Measurements from ENCODE around the gene ARHGAP6.
"Not testable (repeated sequence)": the region's sequence is repeated elsewhere in the genome, so short reads cannot be mapped to it uniquely, and the experiment has no call there.

Gene ARHGAP6

DNA sequence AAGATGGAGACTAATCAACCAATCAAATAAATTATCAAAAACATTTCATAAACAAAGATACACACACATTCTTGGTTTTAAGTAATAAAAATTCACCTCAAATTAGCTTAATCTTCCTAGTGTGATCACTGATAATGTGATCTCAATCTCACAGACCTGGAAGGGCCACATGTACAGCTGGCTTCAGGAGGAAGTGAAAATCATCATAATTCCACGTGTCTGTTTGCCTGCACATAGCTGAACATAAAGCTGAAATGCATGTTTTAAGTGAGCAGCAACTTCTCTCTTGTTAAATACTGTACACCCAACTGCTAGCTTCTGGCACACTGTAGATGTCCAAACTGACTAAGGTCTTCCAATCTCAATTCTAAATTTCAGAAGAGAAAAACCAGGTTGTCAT, 53.8 kb downstream of the ARHGAP6 start:
- no peak for TF ChIP-seq POLR2A (IDR thresholded peaks at IDR 0.05; ENCODE audit: low read depth, low read length)
- DNase-seq (ENCODE audit: insufficient read length, low spot score) (no peak), FAIRE-seq (no peak)

DNA sequence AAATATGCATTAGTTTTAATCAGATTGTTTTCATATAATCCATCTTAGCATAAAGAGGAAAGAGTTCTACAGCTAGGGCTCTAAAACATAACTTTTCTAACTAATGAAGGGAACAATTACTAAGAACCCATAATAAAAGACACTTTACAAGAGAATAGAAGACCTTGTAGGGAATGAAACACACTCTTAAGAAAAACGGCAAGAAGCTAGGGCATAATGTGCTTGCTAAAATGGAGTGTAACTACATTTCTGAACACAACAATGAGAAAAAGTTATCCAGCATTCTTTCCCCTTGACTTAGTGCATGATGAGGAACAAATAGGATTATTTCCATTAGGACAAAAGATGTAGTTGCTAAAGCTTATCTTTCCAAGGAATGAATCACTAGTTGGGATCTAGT, 54.6 kb downstream of the ARHGAP6 start:
- TF ChIP-seq POLR2A (IDR thresholded peaks at IDR 0.05; ENCODE audit: low read depth, low read length), result no peak
- FAIRE-seq (no peak), DNase-seq (ENCODE audit: insufficient read length, low spot score) (no peak)

DNA sequence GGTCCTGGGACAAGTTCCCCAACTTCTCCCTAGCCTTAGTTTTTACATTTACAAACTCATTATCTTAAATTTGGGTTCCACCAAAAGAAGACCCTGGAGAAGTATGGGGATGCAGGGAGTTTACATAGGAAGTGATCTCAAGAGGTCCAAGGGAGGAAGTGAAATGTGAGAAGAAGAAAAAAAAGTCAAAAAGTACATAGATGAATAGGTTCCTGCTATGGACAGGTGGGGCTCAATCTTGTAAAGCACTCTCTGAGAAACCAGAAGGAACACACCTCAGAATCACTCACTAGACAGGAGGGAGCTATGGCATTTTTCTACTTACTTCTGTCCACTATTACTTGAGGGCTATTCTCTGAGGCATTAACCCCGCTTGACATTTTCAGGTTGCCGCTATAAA, 56.6 kb downstream of the ARHGAP6 start:
- no peak for DNase-seq (ENCODE audit: insufficient read length, low spot score)
- TF ChIP-seq POLR2A (IDR thresholded peaks at IDR 0.05; ENCODE audit: low read depth, low read length), result no peak
- FAIRE-seq, result no peak

DNA sequence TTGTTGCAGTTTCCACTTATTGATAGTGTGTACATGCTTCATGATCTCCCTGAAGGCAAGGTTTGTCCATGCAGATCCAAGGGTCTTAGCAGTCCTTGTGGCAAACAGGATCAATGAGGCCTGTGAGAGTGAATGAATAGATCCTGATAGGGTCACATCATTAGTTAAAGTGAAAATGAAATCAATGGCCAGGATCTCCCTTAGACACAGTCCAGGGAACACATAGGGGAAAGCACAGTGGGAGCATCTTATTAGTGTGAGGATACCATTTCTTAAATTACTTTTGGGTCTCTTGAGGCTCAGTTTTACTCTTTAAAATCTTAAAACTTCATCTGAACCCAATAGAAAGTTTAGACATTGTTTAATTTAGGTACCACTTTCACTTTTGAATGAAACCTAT, 59.3 kb downstream of the ARHGAP6 start:
- FAIRE-seq (no peak), DNase-seq (ENCODE audit: insufficient read length, low spot score) (no peak)
- no peak for TF ChIP-seq POLR2A (IDR thresholded peaks at IDR 0.05; ENCODE audit: low read depth, low read length)

DNA sequence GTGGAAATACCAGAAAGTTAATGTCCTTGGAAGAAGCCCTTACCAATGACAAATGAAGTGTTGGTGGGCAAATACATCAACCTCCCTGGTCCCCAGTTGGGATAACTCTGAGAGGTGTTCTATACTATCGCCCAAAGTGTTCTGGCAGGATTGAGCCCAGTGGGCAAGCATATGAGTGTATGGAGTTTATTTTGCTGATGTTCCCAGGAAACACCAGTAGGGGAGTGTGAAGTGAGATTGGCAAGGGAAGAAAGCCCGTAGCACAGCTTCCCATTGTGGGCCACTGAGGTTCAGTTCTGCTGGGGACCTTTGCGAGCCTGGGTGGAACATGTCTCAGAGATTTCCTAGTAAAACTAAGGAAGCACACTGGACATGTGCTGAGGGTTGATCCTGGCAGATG, 65.1 kb downstream of the ARHGAP6 start:
- DNase-seq (ENCODE audit: insufficient read length, low spot score) (no peak), FAIRE-seq (no peak)
- TF ChIP-seq POLR2A (IDR thresholded peaks at IDR 0.05; ENCODE audit: low read depth, low read length), result no peak

DNA sequence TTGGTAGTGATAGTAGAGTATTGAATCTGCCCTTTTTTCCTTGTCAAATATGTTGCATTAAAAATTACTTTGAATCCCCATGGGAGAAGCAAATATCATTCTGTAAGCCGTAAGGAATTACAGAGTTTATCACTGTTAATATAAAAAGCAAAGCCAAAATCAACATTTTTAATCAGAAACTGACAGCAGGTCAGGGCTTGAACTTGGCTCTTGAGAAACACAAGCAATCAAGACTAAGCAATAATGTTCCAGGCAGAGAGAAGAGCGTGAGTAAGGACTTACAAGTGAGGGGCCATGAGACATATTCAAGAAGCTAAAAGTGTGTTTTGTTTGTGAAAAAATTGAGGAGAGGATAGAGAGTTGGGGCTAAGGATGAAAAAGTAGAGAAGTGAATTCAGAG, 68.2 kb downstream of the ARHGAP6 start:
- no peak for TF ChIP-seq POLR2A (IDR thresholded peaks at IDR 0.05; ENCODE audit: low read depth, low read length)
- DNase-seq (ENCODE audit: insufficient read length, low spot score) (no peak), FAIRE-seq (no peak)

DNA sequence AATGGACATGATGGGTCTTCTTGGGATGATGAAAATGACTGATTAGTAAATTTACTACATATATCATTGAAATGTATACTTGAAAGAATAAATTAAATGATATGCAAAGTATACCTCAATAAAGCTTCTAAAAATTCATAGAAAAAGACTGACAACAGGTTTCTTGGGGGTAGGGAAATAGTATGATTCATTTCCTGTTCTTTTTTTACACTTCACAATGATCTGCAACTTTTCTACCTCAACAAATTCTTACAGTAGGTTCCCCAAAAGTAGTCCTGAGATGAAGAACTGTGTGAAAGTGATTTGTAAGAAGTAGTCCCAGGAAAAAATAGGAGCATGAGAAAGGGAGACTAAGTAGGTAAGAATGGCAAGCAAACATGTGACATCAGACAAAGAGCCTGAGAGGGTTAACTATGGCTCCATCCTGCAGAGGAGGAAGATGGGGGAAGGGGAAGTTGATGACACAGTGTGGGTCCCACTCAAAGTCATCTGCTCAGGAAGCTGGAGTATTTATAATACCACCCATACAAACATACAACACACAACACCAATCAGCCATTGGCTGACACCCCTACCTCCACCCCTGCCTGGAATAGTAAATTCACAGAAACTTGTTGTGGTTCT, 73.9 kb downstream of the ARHGAP6 start:
- FAIRE-seq (no peak), DNase-seq (ENCODE audit: insufficient read length, low spot score) (no peak)
- TF ChIP-seq POLR2A (IDR thresholded peaks at IDR 0.05; ENCODE audit: low read depth, low read length), result no peak

DNA sequence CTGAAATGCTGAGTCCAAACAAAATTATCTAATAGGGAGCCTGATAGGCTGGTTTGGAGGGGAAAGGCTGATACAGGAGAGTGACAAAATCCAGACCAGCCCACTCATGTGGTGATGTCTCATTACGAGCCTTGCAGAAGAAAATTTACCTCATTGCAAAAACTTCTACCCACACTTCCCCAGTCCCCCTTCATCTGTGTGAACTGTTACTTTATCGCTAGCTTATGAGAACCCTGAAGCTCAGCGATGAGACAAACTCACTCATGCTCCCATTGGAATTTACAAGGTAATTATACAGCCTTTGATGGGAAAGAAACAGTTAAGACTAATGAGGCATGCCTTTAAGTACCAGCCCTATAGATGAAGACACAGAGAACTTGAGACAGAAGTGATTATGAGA, 76.1 kb downstream of the ARHGAP6 start:
- DNase-seq (ENCODE audit: insufficient read length, low spot score) (no peak), FAIRE-seq (no peak)
- TF ChIP-seq POLR2A (IDR thresholded peaks at IDR 0.05; ENCODE audit: low read depth, low read length), result no peak

DNA sequence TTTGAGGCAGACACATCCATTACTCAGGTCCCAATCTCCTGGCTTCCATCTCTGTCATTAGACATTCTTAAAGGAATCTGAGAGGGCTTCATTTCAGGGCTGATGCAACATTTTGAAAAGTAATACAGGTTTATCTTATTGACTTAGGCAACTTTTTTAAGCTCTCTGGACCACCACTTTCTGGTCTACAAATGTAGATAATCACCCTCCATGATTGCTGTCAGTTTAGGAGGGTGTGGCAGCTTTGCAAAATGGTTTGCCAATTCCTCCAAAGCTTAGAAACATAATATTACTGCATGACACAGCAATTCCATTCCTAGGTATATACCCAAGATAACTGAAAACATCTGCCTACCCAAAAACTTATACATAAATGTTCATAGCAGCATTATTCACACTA, 77.6 kb downstream of the ARHGAP6 start:
- no peak for FAIRE-seq
- TF ChIP-seq POLR2A (IDR thresholded peaks at IDR 0.05; ENCODE audit: low read depth, low read length), result no peak

DNA sequence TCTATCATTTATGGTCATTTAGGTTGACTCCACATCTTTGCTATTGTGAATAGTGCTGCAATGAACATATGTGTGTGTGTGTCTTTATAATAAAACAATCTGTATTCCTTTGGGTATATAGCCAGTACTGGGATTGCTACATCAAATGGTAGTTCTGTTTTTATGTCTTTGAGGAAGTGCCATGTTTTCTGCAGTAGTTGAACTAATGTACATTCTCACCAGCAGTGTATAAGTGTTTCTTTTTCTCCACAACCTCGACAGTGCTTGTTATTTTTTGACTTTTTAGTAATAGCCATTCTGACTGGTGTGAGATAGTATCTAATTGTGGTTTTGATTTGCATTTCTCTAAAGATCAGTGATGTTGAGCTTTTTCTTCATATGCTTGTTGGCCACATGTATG, 80.5 kb downstream of the ARHGAP6 start:
- no peak for TF ChIP-seq POLR2A (IDR thresholded peaks at IDR 0.05; ENCODE audit: low read depth, low read length)
- DNase-seq (ENCODE audit: insufficient read length, low spot score) (no peak), FAIRE-seq (no peak)

More for the DNA sequence above, 77.6 kb downstream of the ARHGAP6 start:
- no peak for DNase-seq (ENCODE audit: insufficient read length, low spot score)

DNA sequence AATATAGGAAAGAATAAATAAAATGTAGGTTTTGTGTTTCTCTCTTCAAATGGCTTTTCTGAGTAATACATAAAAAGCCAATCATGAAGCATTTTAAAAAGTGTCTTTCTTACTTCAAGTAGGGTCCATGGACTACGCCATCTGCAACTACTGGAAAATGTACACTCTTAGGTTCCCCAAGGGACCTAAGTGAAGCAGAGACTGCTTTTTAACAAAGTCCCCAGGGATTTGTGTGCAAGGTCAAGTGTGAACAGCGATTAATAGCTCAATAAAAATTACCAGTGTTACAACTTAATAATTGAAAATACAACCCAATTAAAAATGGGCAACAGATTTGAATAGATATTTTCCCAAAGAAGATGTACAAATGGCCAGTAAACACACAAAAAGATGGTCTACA, 84.9 kb downstream of the ARHGAP6 start:
- DNase-seq (ENCODE audit: insufficient read length, low spot score) (no peak), FAIRE-seq (no peak)
- no peak for TF ChIP-seq POLR2A (IDR thresholded peaks at IDR 0.05; ENCODE audit: low read depth, low read length)

DNA sequence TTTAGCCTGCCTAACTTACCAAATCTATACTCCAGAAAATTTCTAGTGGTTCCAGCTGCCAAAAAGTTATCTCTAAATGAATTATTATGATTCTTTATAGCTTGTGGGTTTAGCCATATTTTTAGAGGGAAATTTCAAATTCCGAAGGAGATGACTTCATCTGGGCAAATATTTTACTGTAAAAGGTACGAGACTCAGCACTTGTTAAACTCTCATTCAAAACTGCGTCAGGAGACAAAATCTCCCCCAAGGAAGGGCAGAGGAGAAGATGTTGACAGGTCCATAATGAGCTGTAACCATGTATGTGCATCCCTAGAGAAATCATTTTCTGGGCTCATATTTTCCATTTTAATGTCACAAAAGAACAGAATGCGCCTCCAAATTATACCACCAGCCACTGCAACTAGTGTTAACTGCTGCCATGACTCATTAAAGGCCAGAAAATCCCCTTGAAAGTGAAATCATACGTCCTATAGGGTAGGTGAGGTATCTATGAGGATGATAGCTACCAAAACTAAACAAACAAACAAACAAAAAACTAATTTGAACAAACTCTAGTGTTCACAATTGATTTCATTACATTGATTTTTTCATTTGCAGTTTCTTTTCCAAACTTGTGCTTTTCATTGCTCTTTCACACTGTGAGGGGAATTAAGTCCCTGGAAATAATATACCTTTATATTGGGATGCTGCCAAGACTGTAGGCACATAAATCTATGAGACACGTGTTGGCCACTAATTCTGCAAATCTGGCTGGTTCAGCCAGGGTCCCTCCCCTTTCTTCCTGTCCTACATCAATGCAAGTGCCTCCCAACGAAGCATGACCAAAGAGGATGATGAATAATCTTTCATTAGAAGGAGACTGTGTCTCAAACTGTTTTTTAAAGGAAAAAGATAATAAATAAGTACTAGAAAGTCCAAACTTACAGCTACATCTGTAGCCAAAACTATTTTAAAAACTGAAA, 85.8 kb downstream of the ARHGAP6 start:
- TF ChIP-seq POLR2A (IDR thresholded peaks at IDR 0.05; ENCODE audit: low read depth, low read length), result no peak
- FAIRE-seq (no peak), DNase-seq (ENCODE audit: insufficient read length, low spot score) (no peak)

DNA sequence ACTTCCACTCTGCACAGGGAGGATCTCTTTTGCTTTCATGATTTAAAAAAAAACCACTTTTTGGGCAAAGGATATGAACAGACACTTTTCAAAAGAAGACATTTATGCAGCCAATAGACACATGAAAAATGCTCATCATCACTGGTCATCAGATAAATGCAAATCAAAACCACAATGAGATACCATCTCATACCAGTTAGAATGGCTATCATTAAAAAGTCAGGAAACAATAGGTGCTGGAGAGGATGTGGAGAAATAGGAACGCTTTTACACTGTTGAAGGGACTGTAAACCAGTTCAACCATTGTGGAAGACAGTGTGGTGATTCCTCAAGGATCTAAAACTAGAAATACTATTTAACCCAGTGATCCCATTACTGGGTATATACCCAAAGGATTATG, 87.4 kb downstream of the ARHGAP6 start:
- FAIRE-seq; DNase-seq (ENCODE audit: insufficient read length, low spot score): not testable (repeated sequence)

DNA sequence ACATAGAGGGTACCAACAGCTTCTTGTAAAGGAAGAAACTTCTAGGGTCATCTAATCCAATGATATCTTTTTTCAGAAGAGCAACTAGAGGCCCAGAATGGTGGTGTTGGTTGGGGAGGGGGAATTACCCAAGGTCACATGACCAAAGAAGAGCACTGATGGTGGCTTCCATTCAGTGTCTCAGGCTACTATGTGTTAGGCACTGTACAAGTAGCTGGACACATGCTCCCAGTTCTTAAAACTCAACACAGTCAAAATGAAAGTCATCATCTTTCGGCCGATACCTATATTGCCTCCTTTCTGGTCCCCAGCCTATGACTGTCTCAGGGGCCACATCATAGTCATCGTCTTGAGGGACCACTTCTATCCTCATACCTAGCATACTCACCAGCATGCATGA, 88.1 kb downstream of the ARHGAP6 start:
- no peak for TF ChIP-seq POLR2A (IDR thresholded peaks at IDR 0.05; ENCODE audit: low read depth, low read length)
- FAIRE-seq, result no peak
- DNase-seq (ENCODE audit: insufficient read length, low spot score), result no peak

DNA sequence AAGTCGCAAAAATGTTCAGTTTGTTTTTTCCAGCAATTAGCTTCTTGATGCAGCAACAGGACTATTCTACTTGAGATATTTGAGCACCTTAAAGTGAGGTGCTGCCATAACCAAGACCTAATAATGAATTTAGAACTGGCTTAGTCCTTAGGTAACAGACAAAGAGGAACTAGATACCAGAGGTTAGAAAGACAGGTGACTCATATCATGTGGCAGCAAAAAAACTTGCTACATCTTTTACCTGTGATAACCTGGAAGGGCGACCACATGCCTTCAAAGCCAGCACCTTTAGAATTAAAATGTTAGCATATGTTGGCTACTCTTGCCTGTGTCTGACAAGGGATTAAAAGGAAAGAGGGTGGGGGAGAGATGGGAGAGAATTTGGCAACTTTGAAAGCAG, 90.4 kb downstream of the ARHGAP6 start:
- TF ChIP-seq POLR2A (IDR thresholded peaks at IDR 0.05; ENCODE audit: low read depth, low read length), result no peak
- FAIRE-seq (no peak), DNase-seq (ENCODE audit: insufficient read length, low spot score) (no peak)

Measured in H54 (cell line).